Measurements from ENCODE around the gene EXTL1.

EXTL1 gene

GRCh38 chr1:26075421-26076144 lies 54.0 kb downstream of the EXTL1 start:
- DNase-seq = peak; percentile 5 to 37 (median 24)

GRCh38 chr1:26077524-26077923 lies 55.9 kb downstream of the EXTL1 start:
- no peak for DNase-seq

- DNase-seq = no peak
Observed at GRCh38 chr1:26078286-26079177, 57.0 kb downstream of the EXTL1 start.

- no peak for DNase-seq
Observed at GRCh38 chr1:26079178-26079563, 57.6 kb downstream of the EXTL1 start.

- no peak for DNase-seq
Observed at GRCh38 chr1:26079960-26080814, 58.6 kb downstream of the EXTL1 start.

- DNase-seq = no peak
Observed at GRCh38 chr1:26081267-26082019, 59.9 kb downstream of the EXTL1 start.

- no peak for DNase-seq
Observed at GRCh38 chr1:26082020-26082350, 60.4 kb downstream of the EXTL1 start.

GRCh38 chr1:26083208-26083607 lies 61.6 kb downstream of the EXTL1 start:
- peak in 2 of 4 experiments; percentile 10 to 17 for DNase-seq

GRCh38 chr1:26084091-26084561 lies 62.6 kb downstream of the EXTL1 start:
- no peak for DNase-seq

- DNase-seq = no peak
Observed at GRCh38 chr1:26084844-26085243, 63.3 kb downstream of the EXTL1 start.
